HG02938 (cell line): ENCODE results near the gene DAPK2.
"Not testable (repeated sequence)": the region's sequence is repeated elsewhere in the genome, so short reads cannot be mapped to it uniquely, and the experiment has no call there.

Source experiments
- ATAC-seq: cut with Tn5 transposase; IDR thresholded peaks from one replicate; pipeline ENCODE4 v1.9.1; 2021; ENCODE audit warnings: mild to moderate bottlenecking, moderate library complexity; ENCODE audit not compliant: unreplicated experiment

DAPK2 gene

DNA sequence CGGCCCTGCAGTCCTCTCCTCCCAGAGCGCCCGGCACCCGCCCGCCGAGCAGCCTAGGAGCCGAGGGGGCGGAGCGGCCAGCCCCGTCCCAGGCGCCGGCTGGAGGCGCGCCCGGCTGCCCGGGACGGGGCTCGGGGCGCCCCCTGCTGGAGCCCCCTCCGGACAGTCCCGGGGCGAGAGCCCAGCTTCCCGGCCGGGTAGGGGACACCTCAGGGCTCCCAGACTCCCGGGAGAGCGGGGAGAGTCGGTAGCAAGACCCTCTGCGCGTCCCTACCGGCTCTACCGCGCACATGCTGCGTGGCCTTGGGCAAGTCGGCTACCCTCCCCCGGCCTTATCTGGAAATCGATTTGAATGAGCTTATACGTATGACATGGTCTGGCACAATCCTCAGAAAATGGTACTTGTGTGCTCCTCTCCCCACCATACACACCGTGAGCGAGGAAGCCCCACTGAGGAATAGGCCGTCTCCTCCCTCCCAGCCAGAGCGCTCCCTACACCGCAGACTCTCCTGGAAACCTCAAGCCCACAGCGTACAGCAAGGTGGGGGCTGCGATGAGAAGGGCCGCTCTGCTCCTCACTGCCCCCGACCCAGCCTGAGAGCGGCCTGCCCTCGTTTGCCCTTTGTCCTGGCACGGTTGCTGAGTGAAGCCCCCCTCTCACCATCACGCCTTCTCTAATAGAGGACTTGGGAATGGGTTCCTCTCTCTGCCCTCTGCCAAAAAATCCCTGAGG, at the start of gene DAPK2:
Gene DAPK2, minus strand, starts transcription at position 65 of the 733 bp plus-strand sequence. CDS start 6,224 bp downstream, outside the sequence.
- no peak for ATAC-seq

GRCh38 chr15:64095431-64095794, 49.1 kb upstream of the DAPK2 start:
- ATAC-seq, result no peak

- peak; percentile 66 for ATAC-seq
Measured at GRCh38 chr15:64093627-64094417, 47.5 kb upstream of the DAPK2 start, which contains the start of gene CIAO2A. Gene CIAO2A (minus strand): TSS chr15:64093838. CDS start chr15:64093768, 70 bp downstream.

DNA sequence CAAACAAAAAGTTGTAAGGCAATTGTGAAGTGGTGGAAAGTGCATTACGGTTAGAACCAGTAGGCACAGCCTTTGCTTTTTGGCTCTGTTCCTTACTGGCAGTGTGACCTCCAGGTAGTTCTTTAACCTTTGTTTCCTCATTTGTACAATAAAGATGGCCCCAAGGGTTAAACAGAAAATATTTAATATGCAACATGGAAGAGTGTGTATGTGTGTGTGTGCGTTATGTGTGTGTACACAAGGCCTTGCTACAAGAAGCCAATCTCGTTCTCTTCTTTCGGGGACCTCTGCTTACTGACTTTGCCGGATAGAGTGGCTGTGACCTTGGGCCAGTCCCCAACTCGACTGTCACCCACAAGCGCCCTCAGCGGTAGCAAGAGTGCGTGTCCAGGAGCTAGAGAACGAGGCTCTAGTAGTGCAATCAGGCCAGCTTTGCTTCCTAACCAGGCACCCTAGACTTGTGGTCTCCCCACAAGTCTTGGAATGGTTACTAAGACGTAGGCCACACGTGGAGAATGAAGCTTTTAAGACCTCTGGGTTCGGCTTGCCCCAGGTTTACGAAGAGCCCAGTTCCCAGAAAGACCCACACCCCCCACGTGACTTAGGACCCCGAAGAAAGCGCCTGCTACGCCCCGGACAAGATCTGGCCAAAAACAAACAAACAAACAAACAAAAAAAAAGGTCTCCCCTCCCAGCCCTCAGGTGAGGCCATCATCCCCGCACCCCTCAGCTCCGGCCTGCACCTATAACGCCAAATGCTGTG, 46.8 kb upstream of the DAPK2 start:
- no peak for ATAC-seq

DNA sequence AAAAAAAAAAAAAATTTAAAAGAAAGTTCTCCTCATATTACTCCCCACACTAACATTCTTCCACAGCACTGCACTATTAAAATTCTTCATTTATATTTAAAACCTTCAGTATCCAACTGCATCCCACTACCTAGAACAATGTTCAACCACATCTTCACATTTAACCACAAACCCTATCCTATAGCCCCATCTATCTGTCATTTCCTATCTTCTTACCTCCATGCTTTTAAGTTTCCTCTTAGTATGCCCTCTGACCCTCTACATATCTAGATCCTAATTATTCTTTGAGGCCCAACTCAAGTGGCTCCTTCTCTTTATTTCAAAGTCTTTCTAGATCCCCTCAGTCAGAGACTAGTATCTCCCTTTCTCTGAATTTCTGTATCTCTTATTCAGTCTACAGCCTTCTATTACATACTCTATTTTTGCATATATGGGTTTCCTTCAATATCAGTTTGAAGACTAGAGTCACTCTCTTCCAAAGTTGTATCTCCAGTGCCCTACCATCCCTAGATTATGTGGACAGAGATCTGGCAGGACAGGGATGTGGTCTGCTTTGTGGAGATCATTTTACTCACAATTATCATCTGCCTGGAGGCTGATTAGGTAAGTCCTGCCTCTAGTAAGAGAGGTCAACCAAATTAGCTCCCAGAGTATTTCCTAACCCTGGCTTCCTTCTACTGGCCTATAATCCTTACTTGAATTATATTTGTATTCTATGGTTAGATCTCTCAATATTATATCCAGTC, 46.0 kb upstream of the DAPK2 start:
- no peak for ATAC-seq

- ATAC-seq, result no peak
Measured at GRCh38 chr15:64090527-64090926, 44.2 kb upstream of the DAPK2 start.

- no peak for ATAC-seq
Measured at GRCh38 chr15:64089543-64090280, 43.4 kb upstream of the DAPK2 start.

DNA sequence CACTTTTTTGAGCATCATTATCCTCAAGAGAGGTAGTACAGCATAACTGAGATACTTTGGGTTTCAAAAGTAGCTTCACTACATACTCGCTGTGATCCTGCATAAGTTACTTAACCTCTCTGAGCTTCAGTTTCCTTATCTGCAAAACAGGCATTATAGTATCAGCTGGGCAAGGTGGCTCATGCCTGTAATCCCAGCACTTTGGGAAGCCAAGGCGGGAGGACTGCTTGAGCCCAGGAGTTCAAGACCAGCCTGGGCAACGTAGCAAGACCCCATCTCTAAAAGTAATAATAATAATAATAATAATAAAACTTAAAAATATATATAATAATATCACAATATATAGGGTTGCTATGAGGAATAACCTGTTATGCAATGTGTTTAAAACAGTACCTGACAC, 36.5 kb upstream of the DAPK2 start:
- no peak for ATAC-seq

DNA sequence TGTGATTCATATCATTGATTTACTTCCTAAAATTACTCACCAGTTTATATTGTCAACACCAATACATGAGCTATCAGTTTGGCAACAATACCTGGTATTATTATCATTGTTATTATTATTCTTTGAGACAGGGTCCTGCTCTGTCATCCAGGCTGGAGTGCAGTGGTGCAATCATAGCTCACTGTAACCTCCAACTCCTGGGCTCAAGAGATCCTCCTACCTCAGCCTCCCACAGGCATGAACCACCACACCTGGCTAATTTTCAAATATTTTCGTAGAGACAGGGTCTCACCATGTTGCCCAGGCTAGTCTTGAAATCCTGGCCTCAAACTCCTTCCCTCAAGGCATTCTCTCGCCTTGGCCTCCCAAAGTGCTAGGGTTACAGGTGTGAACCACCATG, 27.2 kb upstream of the DAPK2 start:
- ATAC-seq, result not testable (repeated sequence)

DNA sequence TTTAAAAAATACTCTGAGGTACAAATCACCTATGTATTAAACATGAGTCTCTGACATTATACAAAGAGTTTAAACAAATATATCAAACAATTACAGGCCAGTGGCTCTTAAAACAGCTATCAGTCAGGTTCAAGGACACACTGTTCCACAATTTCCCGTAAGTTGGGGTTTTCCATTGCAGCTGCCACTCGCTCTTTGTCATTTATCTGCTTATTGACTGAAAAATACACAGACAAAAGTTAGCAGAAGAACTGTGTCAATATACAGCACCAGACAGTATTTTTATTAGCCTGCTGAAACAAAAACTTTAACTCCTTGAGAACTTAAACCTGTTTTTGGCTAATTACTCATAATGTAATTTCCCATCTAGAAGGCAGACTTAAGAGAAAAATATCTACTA, 26.5 kb upstream of the DAPK2 start:
- no peak for ATAC-seq

GRCh38 chr15:64071931-64072765, 25.9 kb upstream of the DAPK2 start:
- ATAC-seq, result no peak

GRCh38 chr15:64070965-64071851, 24.9 kb upstream of the DAPK2 start:
- ATAC-seq, result no peak

GRCh38 chr15:64070106-64070505, 23.8 kb upstream of the DAPK2 start:
- no peak for ATAC-seq

- ATAC-seq, result no peak
Measured at GRCh38 chr15:64068133-64068532, 21.8 kb upstream of the DAPK2 start.

DNA sequence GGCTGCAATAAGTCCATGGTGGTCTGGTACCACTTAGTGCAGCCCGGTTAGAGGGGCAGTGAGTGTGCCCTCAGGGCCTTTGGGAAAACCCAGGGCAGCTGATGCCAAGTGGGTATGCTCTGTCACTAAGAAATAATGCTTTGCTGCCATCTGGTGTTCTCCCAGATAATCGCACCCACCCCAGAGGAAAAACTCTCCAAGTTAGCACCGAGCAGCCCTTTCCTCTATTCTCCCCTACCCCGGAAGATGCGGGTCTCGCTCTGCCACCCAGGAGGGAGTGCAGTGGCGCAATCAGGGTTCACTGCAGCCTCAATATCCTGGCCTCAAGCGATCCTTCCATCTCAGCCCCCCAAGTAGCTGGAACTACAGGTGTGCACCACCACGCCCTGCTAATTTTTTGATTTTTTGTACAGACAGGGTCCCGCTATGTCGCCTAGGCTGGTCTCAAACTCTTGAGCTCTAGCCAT, 21.3 kb upstream of the DAPK2 start:
- no peak for ATAC-seq

DNA sequence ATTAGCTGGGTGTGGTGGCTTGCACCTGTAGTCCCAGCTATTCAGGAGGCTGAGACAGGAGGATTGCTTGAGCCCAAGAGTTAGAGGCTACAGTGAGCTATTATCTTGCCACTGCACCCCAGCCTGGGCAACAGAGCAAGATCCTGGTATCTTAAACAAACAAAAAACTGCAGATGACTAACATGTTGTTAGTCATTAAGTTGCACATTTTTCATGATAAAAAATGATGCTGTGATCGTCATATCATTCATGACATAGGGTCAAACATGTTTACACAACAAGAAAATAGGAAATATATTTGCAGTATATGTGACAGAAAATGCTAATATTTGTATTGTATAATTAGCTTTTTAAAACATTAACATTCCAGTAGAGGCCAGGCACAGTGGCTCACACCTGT, 20.2 kb upstream of the DAPK2 start:
- no peak for ATAC-seq

DNA sequence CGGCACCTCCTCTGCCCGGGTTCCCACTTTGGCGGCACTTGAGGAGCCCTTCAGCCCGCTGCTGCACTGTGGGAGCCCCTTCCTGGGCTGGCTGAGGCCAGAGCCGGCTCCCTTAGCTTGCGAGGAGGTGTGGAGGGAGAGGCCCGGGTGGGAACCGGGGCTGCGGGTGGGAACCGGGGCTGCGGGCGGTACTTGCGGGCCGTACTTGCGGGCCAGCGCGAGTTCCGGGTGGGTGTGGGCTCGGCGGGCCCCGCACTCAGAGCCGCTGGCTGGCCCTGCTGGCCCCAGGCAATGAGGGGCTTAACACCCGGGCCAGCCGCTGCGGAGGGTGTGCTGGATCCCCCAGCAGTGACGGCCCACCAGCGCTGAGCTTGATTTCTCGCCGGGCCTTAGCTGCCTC, 14.4 kb upstream of the DAPK2 start:
- no peak for ATAC-seq

DNA sequence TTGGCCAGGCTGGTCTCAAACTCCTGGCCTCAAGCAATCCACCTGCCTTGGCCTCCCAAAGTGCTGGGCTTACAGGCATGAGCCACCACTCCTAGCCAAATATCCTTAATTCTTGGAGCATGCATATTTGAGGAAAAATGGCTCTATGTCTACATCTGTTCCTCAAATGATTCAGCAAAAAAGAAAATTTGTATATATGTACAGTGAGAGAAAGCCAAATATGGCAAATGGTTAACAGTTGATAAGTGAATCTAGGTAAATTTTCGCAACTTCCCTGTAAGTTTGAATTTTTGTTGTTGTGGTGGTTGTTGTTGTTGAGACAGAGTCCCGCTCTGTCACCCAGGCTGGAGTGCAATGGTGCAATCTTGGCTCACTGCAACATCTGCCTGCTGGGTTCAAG, 12.8 kb upstream of the DAPK2 start:
- not testable (repeated sequence) for ATAC-seq
